Breast epithelium (tissue), 3 donors: ENCODE data around the gene CD80.

Source experiments
- POLR2A ChIP-seq: fragments of 450-650 bp; IDR thresholded peaks from one replicate; pipeline ENCODE4 v1.6.1; 2016; ENCODE audit warnings: antibody characterized with exemption, mild to moderate bottlenecking, moderate library complexity
- POLR2AphosphoS5 ChIP-seq, 3 donors: sonication (generic); formaldehyde crosslinking; IDR thresholded peaks; one replicate each; pipeline ENCODE4 v1.6.1; 2017; ENCODE audit warnings: antibody characterized with exemption in 3 of 3
- TF ChIP-seq, protein P1 (sequence below), 3 donors: fragments of 450-650 bp; IDR thresholded peaks; one replicate each; pipeline ENCODE4 v1.5.1; 2016 to 2017; ENCODE audit warnings: antibody characterized with exemption in 3 of 3, mild to moderate bottlenecking in 3 of 3, moderate library complexity in 3 of 3

DNA sequence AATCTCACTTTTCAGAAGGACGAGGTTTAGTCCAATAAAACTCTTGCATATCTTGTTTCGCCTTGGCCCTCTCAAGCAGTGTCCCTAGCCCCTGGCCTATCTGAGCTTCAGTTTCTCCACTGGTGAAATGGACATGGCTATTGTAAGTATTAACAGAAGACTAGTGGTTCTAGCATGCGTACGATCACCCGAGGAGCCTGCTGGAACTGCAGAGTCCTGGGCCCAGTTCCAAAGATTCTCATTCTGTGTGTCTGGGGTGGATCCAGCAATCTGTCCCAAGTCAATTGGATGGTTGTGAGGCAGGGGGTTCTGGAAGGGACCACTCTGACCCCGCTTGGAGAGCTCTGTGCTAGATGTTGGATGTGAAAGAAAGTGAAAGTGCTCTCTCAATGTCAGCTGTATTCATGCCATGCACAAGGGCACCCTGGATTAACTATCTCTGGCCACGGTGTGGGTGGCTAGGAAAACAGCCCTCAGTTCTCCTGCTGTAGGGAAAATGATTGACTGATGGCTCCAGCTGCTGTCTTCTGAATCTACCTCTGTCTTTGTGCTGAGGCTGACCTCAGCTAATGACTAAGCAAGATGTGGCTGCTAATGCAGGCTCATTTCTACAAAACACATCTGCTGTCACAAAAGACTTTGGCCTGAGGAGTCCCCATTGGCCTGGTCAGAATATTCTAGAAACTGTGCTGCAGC, 36.4 kb upstream of the CD80 start:
- TF ChIP-seq, protein P1, sequence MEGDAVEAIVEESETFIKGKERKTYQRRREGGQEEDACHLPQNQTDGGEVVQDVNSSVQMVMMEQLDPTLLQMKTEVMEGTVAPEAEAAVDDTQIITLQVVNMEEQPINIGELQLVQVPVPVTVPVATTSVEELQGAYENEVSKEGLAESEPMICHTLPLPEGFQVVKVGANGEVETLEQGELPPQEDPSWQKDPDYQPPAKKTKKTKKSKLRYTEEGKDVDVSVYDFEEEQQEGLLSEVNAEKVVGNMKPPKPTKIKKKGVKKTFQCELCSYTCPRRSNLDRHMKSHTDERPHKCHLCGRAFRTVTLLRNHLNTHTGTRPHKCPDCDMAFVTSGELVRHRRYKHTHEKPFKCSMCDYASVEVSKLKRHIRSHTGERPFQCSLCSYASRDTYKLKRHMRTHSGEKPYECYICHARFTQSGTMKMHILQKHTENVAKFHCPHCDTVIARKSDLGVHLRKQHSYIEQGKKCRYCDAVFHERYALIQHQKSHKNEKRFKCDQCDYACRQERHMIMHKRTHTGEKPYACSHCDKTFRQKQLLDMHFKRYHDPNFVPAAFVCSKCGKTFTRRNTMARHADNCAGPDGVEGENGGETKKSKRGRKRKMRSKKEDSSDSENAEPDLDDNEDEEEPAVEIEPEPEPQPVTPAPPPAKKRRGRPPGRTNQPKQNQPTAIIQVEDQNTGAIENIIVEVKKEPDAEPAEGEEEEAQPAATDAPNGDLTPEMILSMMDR (IDR thresholded peaks at IDR 0.05), result no peak
- TF ChIP-seq POLR2AphosphoS5 (IDR thresholded peaks at IDR 0.05), result no peak
- TF ChIP-seq POLR2A, result no peak
